ENCODE data around the gene JSRP1.
A peak's percentile ranks its signal among the peaks of the same experiment; 100 is the strongest.

Gene JSRP1

DNA sequence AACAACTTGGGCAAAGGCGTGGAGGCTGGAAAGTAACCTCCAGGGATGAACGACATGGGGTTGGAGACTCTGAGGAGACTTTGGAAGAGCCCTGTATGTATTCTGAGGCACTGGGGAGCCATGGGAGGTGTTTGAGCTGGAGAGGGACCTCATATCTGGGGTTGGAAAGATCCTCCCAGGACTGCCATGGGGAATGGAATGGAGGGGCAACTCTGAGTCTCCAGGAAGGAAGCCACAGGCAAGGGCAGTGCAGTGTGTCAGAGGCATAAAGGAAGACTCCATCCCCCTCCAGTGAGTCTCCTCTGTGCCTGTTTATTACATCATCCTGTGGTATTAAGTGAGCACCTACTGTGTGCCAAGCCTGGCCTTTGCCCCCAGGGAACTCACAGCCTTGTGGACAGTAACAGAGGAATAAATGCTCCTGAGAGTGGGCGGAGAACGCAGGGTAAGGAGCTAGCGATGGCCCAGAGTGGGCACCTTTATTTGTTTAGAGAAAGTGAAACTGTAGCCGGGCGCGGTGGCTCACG is 18.0 kb upstream of the JSRP1 start:
- TF ChIP-seq, protein P1, sequence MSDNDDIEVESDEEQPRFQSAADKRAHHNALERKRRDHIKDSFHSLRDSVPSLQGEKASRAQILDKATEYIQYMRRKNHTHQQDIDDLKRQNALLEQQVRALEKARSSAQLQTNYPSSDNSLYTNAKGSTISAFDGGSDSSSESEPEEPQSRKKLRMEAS (IDR thresholded peaks at IDR 0.05): no peak
- TF ChIP-seq EP300 (IDR thresholded peaks at IDR 0.05; ENCODE audit: borderline replicate concordance): no peak
- TF ChIP-seq, protein P2, sequence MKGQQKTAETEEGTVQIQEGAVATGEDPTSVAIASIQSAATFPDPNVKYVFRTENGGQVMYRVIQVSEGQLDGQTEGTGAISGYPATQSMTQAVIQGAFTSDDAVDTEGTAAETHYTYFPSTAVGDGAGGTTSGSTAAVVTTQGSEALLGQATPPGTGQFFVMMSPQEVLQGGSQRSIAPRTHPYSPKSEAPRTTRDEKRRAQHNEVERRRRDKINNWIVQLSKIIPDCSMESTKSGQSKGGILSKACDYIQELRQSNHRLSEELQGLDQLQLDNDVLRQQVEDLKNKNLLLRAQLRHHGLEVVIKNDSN (IDR thresholded peaks at IDR 0.05): no peak

DNA sequence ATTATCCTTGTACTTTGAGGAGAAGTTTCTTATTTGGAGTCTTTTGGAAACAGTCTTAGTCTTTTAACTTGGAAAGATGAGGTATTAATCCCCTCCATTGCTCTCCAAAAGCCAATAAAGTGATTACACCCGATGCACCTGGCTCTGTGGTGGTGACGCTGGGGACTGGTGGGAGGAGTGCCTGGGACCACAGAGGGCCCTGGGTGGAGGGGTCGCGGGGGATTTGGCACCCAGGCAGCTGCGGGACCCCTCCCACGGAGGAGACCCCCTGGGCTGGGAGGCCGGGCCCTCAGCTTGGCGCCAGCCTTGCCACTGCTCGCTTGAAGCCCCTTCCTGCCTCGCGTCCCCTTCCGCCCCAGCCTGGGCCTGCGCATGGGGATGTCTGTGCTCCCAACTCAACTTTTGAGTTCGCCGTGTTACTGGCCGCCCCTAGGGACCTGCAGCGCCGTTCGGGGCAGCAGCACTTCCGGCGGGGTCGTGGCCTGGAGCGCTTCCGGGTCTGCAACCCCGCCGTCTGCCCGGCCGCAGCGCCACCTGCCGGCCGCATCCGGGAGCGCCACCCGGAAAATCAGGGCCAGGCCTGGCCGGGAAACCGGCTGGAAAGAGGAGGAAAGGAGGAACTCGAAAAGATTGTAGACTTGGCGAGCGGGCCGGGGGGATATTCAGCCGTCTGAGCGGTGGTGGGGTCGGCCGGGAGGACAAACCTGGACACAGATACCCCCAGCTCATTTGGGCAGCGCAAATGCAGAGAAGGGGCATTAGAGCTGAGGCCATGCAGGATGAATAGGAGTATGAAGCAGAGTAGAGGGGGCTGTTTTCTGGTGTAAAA is 17.4 kb upstream of the JSRP1 start:
- TF ChIP-seq ZBTB7A (IDR thresholded peaks at IDR 0.05; ENCODE audit: low read depth): 0 out of 2 replicates have a peak, but pooled peaks have one; percentile 58
- TF ChIP-seq RAD21 (IDR thresholded peaks at IDR 0.05; ENCODE audit: low read depth): no peak
- no peak for TF ChIP-seq EP300 (IDR thresholded peaks at IDR 0.05; ENCODE audit: borderline replicate concordance)
- TF ChIP-seq FOXM1 (IDR thresholded peaks at IDR 0.05; ENCODE audit: borderline replicate concordance, low read depth): no peak

DNA sequence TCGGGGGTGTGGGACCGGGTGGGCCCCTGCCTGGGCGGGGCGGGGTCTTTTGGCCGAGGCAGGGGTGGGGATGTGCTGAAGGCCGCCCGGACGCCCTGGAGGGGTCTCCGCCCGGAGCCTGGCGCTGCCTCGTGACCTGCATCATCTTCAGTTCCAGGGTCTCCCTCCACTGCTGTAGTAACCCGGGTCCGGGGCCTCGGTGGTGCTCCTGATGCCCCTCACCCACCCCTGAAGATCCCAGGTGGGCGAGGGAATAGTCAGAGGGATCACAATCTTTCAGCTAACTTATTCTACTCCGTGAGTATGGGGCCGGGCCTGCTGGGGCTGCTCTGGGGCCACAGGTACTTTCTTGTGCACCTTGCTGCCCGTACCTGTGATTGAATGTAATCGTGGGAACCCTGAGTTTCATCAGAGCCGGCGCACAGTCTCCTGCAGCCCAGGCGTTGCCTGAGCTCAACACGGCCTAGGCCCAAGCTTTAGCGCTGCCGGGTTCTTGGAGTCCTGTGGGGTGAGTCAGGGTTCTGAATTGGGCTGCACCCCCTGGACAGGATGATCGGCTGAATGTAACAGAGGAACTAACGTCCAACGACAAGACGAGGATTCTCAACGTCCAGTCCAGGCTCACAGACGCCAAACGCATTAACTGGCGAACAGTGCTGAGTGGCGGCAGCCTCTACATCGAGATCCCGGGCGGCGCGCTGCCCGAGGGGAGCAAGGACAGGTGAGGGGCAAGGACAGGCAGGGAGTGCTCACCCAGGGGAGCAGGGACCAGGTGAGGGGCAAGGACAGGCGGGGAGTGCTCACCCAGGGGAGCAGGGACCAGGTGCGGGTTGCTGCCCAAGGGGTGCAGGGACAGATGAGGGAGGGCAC is 15.3 kb upstream of the JSRP1 start:
- TF ChIP-seq YY1 (IDR thresholded peaks at IDR 0.05; ENCODE audit: low read depth): no peak
- TF ChIP-seq CREB1 (IDR thresholded peaks at IDR 0.05; ENCODE audit: low read depth): no peak
- TF ChIP-seq EP300 (IDR thresholded peaks at IDR 0.05; ENCODE audit: borderline replicate concordance): 0 out of 2 replicates have a peak, but pooled peaks have one; percentile 2
- TF ChIP-seq TCF12 (IDR thresholded peaks at IDR 0.05; ENCODE audit: low read depth): no peak
- TF ChIP-seq RAD21 (IDR thresholded peaks at IDR 0.05; ENCODE audit: low read depth): no peak

DNA sequence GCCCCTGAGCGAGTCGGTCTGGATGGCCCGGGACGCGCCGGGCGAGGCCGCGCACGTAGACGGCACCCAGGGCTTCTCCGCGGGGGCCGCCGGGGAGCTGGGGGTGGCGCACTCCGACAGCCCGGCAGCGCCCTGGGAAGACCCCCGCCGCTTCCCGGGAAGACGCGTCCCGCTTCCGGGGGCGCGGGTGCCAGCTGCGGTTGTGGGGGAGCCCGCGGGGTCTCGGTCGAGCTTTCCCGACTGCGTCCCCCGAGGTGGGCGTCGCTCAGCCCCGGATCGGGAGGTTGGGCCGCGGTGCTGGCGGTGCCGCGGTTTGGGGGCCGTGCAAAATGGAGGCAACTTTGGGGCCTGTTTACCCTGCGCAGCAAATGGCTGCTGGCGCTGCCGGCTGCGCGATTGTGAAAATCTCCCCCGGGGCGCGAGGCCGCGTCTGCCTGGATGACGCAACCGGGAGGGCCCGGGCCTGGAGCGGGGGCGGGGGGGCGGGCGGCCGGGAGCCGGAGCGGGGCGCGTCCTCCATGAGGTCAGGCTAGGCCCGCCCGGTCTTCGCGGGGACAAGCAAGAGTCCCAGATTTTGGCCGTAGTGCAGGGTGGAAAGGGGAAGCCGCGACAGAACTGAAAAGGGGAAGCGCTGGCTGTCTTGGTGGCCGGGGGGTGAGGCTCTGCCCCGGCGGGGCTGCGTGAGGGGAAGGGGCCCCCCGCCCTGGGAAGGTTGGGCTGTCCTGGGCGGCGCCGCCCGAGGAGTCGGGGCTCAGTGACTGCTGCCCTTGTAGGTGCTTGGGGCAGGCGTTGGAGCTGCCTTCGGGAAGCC is 14.4 kb upstream of the JSRP1 start:
- TF ChIP-seq TAF1 (IDR thresholded peaks at IDR 0.05; ENCODE audit: low read depth): no peak; the same call in 1 of the 2 replicates
- peak; percentile 91 for TF ChIP-seq CEBPB (IDR thresholded peaks at IDR 0.05)
- peak; percentile 5; the same call in 1 of the 2 replicates for TF ChIP-seq EP300 (IDR thresholded peaks at IDR 0.05; ENCODE audit: borderline replicate concordance)
- peak; percentile 21; the same call in 1 of the 2 replicates for TF ChIP-seq EGR1 (IDR thresholded peaks at IDR 0.05)
- TF ChIP-seq CREB1 (IDR thresholded peaks at IDR 0.05; ENCODE audit: low read depth): no peak
- TF ChIP-seq NFIC (IDR thresholded peaks at IDR 0.05): no peak
- no peak for TF ChIP-seq FOXM1 (IDR thresholded peaks at IDR 0.05; ENCODE audit: borderline replicate concordance, low read depth)
- TF ChIP-seq, protein P3, sequence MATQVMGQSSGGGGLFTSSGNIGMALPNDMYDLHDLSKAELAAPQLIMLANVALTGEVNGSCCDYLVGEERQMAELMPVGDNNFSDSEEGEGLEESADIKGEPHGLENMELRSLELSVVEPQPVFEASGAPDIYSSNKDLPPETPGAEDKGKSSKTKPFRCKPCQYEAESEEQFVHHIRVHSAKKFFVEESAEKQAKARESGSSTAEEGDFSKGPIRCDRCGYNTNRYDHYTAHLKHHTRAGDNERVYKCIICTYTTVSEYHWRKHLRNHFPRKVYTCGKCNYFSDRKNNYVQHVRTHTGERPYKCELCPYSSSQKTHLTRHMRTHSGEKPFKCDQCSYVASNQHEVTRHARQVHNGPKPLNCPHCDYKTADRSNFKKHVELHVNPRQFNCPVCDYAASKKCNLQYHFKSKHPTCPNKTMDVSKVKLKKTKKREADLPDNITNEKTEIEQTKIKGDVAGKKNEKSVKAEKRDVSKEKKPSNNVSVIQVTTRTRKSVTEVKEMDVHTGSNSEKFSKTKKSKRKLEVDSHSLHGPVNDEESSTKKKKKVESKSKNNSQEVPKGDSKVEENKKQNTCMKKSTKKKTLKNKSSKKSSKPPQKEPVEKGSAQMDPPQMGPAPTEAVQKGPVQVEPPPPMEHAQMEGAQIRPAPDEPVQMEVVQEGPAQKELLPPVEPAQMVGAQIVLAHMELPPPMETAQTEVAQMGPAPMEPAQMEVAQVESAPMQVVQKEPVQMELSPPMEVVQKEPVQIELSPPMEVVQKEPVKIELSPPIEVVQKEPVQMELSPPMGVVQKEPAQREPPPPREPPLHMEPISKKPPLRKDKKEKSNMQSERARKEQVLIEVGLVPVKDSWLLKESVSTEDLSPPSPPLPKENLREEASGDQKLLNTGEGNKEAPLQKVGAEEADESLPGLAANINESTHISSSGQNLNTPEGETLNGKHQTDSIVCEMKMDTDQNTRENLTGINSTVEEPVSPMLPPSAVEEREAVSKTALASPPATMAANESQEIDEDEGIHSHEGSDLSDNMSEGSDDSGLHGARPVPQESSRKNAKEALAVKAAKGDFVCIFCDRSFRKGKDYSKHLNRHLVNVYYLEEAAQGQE (IDR thresholded peaks at IDR 0.05; ENCODE audit: low read depth): no peak
- no peak for TF ChIP-seq RAD21 (IDR thresholded peaks at IDR 0.05; ENCODE audit: low read depth)
- TF ChIP-seq, protein P2 (IDR thresholded peaks at IDR 0.05): no peak
- peak; percentile 27; the same call in 1 of the 2 replicates for TF ChIP-seq ZBTB7A (IDR thresholded peaks at IDR 0.05; ENCODE audit: low read depth)
- peak; percentile 88 for TF ChIP-seq YY1 (IDR thresholded peaks at IDR 0.05; ENCODE audit: low read depth)
- TF ChIP-seq, protein P1 (IDR thresholded peaks at IDR 0.05): peak; percentile 18; the same call in 1 of the 2 replicates
- TF ChIP-seq TCF12 (IDR thresholded peaks at IDR 0.05; ENCODE audit: low read depth): peak; percentile 24; the same call in 1 of the 2 replicates
- TF ChIP-seq TEAD4 (IDR thresholded peaks at IDR 0.05): 0 out of 2 replicates have a peak, but pooled peaks have one; percentile 22

DNA sequence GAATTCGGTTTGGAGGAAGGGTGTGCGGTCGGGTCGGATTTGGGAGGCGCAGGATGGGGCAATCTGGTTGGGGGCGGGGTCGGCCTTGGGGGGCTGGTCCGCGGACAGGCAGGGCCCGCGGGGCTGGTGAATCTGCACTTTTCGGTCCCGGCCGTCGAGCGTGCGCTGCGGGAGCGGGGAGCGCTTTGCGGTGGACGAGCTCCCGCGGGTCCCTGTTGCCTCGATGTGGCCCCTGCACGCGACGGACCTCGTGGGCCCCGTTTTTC is 13.9 kb upstream of the JSRP1 start:
- TF ChIP-seq, protein P2 (IDR thresholded peaks at IDR 0.05): no peak
- 0 out of 2 replicates have a peak, but pooled peaks have one; percentile 33 for TF ChIP-seq ZBTB7A (IDR thresholded peaks at IDR 0.05; ENCODE audit: low read depth)

Measured in Ishikawa (cell line).